Left cardiac atrium (tissue), 4 donors: ENCODE data around the gene TMTC4. TPM values are rescaled to one million over a fixed set of nuclear protein-coding genes. Genes with fewer than 3 reads are reported as not detected.

Source experiments
- ATAC-seq, 2 donors: fragments of 200-7000 bp; cut with Tn5 transposase; one replicate each; pipeline ENCODE4 v1.9.1; 2020; ENCODE audit warnings: mild to moderate bottlenecking in 2 of 2, moderate library complexity in 2 of 2
- DNase-seq: peaks from one replicate; pipeline ENCODE4 v3.0.0-alpha.2; 2020
- intact Hi-C, 2 donors: fragments of 100-400 bp; cut with DNase I; formaldehyde crosslinking; loops; one replicate each; pipeline versions ENCODE4 v1.14.1 to v1.15.1; 2022 to 2023
- total RNA-seq, 2 donors: library from RNA; stranded (reverse); fragmentation: NEBNext Ultra II Directional; extraction: Animal tissue kit (Norgen Biotek cat#: 25700); gene quantifications; one replicate each; pipeline ENCODE4 v1.2.1, GENCODE V29; 2021
- donor health status: DM: no; HTN: yes; CAD: no.
- donor health status: DM: no; HTN: yes; CAD: no; lungs with severe emphysema.
- donor health status: DM: yes; HTN: yes; CAD: no.
- donor health status: Dilated cardiomyopathy.

TMTC4 gene
- total RNA-seq, 2 donors from 2014 or later, result 7.8 to 9.7 TPM

GRCh38 chr13:100560498-100561157, 114.0 kb downstream of the TMTC4 start:
- DNase-seq (no peak), ATAC-seq (no peak)
- intact Hi-C loops, result no loop called here

GRCh38 chr13:100559886-100560285, 114.7 kb downstream of the TMTC4 start:
- intact Hi-C loops, result no loop called here
- ATAC-seq, result no peak
- no peak for DNase-seq

Other genes starting within 250 kb of the TMTC4 start
- 1 to 10 TPM; 1.9 to 2.7 TPM for gene GGACT, start 86.0 kb downstream of the TMTC4 start, total RNA-seq